Measurements from ENCODE around the gene IP6K3. TPM values are rescaled to one million over a fixed set of nuclear protein-coding genes. Genes with fewer than 3 reads are reported as not detected.

IP6K3 gene
- total and polyA plus RNA-seq, 2 experiments from 2014 or later, result 0.14 to 0.16 TPM

- H3F3A ChIP-seq (replicated peaks; ENCODE audit: low read depth), result no peaks in the 10 kb centered on the region
- no peaks in the 10 kb centered on the region for H3K4me1 ChIP-seq (ENCODE audit: insufficient read depth)
- TF ChIP-seq NANOG (IDR thresholded peaks at IDR 0.05; ENCODE audit: borderline replicate concordance) (no peak), JUNB (IDR thresholded peaks at IDR 0.05; ENCODE audit: unreplicated experiment) (no peak)
- TF ChIP-seq, protein P1, sequence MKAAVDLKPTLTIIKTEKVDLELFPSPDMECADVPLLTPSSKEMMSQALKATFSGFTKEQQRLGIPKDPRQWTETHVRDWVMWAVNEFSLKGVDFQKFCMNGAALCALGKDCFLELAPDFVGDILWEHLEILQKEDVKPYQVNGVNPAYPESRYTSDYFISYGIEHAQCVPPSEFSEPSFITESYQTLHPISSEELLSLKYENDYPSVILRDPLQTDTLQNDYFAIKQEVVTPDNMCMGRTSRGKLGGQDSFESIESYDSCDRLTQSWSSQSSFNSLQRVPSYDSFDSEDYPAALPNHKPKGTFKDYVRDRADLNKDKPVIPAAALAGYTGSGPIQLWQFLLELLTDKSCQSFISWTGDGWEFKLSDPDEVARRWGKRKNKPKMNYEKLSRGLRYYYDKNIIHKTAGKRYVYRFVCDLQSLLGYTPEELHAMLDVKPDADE (IDR thresholded peaks at IDR 0.05), result no peak
- Mint-ChIP-seq H3K27me3 (ENCODE audit: insufficient read depth, low read depth, poor library complexity) (peaks cover 9% of the 10 kb centered on the region), H3K9me3 (no peaks in the 10 kb centered on the region), H3K4me1 (no peaks in the 10 kb centered on the region), H3K4me3 (no peak overlapping the region), H3K36me3 (ENCODE audit: low read depth) (no peaks in the 10 kb centered on the region), H3K27ac (no peak overlapping the region)
- H3K36me3 ChIP-seq (ENCODE audit: insufficient read depth), result no peaks in the 10 kb centered on the region; the same call in 1 of the 2 replicates
- H3K27me3 ChIP-seq (ENCODE audit: insufficient read depth), result no peaks in the 10 kb centered on the region
- H3K4me3 ChIP-seq, result no peak overlapping the region
- H4K20me1 ChIP-seq (replicated peaks; ENCODE audit: insufficient read depth), result no peaks in the 10 kb centered on the region
- ATAC-seq (no peak), DNase-seq (ENCODE audit: low spot score) (no peak)
- H2AFZ ChIP-seq, result no peak overlapping the region
- no peaks in the 10 kb centered on the region for H3K9me2 ChIP-seq (ENCODE audit: insufficient read depth)
- H3K79me2 ChIP-seq (replicated peaks; ENCODE audit: insufficient read depth), result no peaks in the 10 kb centered on the region
- H3K4me2 ChIP-seq, result no peak overlapping the region
- H3K27ac ChIP-seq (ENCODE audit: low read depth), result no peak overlapping the region
These were observed 13.0 kb downstream of the IP6K3 start for GRCh38 chr6:33733709-33734007.

GRCh38 chr6:33732817-33733708 lies 13.6 kb downstream of the IP6K3 start:
- H4K20me1 ChIP-seq (replicated peaks; ENCODE audit: insufficient read depth), result no peaks in the 10 kb centered on the region
- Mint-ChIP-seq H3K27me3 (ENCODE audit: insufficient read depth, low read depth, poor library complexity) (peaks cover 11% of the 10 kb centered on the region), H3K9me3 (no peaks in the 10 kb centered on the region), H3K4me1 (no peaks in the 10 kb centered on the region), H3K36me3 (ENCODE audit: low read depth) (no peaks in the 10 kb centered on the region), H3K27ac (no peak overlapping the region; the same call in 1 of the 2 replicates), H3K4me3 (no peak overlapping the region)
- DNase-seq (ENCODE audit: low spot score), result no peak
- H3K79me2 ChIP-seq (replicated peaks; ENCODE audit: insufficient read depth), result no peaks in the 10 kb centered on the region
- no peaks in the 10 kb centered on the region for H3K9me2 ChIP-seq (ENCODE audit: insufficient read depth)
- H3F3A ChIP-seq (replicated peaks; ENCODE audit: low read depth), result no peaks in the 10 kb centered on the region
- H3K4me1 ChIP-seq (ENCODE audit: insufficient read depth), result no peaks in the 10 kb centered on the region
- no peak overlapping the region for H3K4me2 ChIP-seq
- no peaks in the 10 kb centered on the region for H3K27me3 ChIP-seq (ENCODE audit: insufficient read depth)
- no peaks in the 10 kb centered on the region; the same call in 1 of the 2 replicates for H3K36me3 ChIP-seq (ENCODE audit: insufficient read depth)
- H3K27ac ChIP-seq (ENCODE audit: low read depth), result no peak overlapping the region
- no peak overlapping the region for H2AFZ ChIP-seq
- no peak for ATAC-seq
- no peak overlapping the region for H3K4me3 ChIP-seq
- TF ChIP-seq EZH2 (IDR thresholded peaks at IDR 0.05; ENCODE audit: low read depth, unreplicated experiment), result no peak
- no peak for TF ChIP-seq JUNB (IDR thresholded peaks at IDR 0.05; ENCODE audit: unreplicated experiment)
- TF ChIP-seq ZNF331 (CRISPR knock-in tag; IDR thresholded peaks at IDR 0.05; ENCODE audit: low read depth), result no peak
- TF ChIP-seq ZNF114 (CRISPR knock-in tag; IDR thresholded peaks at IDR 0.05), result no peak
- no peak for TF ChIP-seq EZH2phosphoT487 (IDR thresholded peaks at IDR 0.05; ENCODE audit: unreplicated experiment)
- TF ChIP-seq, protein P2, sequence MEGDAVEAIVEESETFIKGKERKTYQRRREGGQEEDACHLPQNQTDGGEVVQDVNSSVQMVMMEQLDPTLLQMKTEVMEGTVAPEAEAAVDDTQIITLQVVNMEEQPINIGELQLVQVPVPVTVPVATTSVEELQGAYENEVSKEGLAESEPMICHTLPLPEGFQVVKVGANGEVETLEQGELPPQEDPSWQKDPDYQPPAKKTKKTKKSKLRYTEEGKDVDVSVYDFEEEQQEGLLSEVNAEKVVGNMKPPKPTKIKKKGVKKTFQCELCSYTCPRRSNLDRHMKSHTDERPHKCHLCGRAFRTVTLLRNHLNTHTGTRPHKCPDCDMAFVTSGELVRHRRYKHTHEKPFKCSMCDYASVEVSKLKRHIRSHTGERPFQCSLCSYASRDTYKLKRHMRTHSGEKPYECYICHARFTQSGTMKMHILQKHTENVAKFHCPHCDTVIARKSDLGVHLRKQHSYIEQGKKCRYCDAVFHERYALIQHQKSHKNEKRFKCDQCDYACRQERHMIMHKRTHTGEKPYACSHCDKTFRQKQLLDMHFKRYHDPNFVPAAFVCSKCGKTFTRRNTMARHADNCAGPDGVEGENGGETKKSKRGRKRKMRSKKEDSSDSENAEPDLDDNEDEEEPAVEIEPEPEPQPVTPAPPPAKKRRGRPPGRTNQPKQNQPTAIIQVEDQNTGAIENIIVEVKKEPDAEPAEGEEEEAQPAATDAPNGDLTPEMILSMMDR (conservative IDR thresholded peaks at IDR 0.05; ENCODE audit: low read depth in 2 of 2), result no peak
- TF ChIP-seq REST (IDR thresholded peaks at IDR 0.05; ENCODE audit: unreplicated experiment), result no peak
- TF ChIP-seq, protein P1 (IDR thresholded peaks at IDR 0.05), result no peak
- no peak for TF ChIP-seq STAT1 (IDR thresholded peaks at IDR 0.05; ENCODE audit: unreplicated experiment)
- no peak for TF ChIP-seq CREB1 (CRISPR knock-in tag; IDR thresholded peaks at IDR 0.05; ENCODE audit: low read depth)
- TF ChIP-seq POLR2AphosphoS5 (IDR thresholded peaks at IDR 0.05; ENCODE audit: low read depth), result no peak

Measured in GM23338 (cell line).